Cardiac muscle cell (in vitro differentiated cells and primary cell): ENCODE results near the gene DSG2. TPM values are rescaled to one million over a fixed set of nuclear protein-coding genes. Genes with fewer than 3 reads are reported as not detected.

Source experiments
- DNase-seq, 2 donors: peaks; one replicate each; pipeline versions ENCODE4 v3.0.0 to v3.0.0-alpha.2; 2010 to 2017; ENCODE audit warnings: low read depth in 1 of 2, low spot score in 1 of 2
- H3K27ac ChIP-seq: fragments of 200-600 bp; sonication (generic); 2 replicates; pipeline ENCODE4 v1.5.1; 2016
- H3K27me3 ChIP-seq: fragments of 200-600 bp; sonication (generic); 2 replicates; pipeline ENCODE4 v1.6.0; 2016; ENCODE audit warnings: control low read depth
- H3K36me3 ChIP-seq: fragments of 200-600 bp; sonication (generic); 2 replicates; pipeline ENCODE4 v1.5.1; 2016; ENCODE audit warnings: control low read depth
- H3K4me1 ChIP-seq: fragments of 200-600 bp; sonication (generic); 2 replicates; pipeline ENCODE4 v1.8.1; 2017; ENCODE audit warnings: low read depth, mild to moderate bottlenecking, mixed run types
- H3K4me3 ChIP-seq: fragments of 200-600 bp; sonication (generic); 2 replicates; pipeline ENCODE4 v1.5.1; 2016; ENCODE audit warnings: mild to moderate bottlenecking
- H3K9me3 ChIP-seq: fragments of 200-600 bp; sonication (generic); 2 replicates; pipeline ENCODE4 v1.5.1; 2017; ENCODE audit warnings: low read depth, mild to moderate bottlenecking, control low read depth
- CTCF ChIP-seq: IDR thresholded peaks from 2 replicates; pipeline ENCODE4 v1.5.1; 2012; ENCODE audit warnings: low read depth, mild to moderate bottlenecking, low read length
- polyA plus RNA-seq: library from polyadenylated mRNA; unstranded; fragments of >200 nt; fragmentation: Nextera tagmentation; extraction: Ambion mirVana; gene quantifications from 2 replicates; pipeline ENCODE4 v1.2.1, GENCODE V29; 2016
- total RNA-seq: library from RNA; depleted of rRNA; stranded (reverse); fragments of >200 nt; gene quantifications from 2 replicates; pipeline ENCODE4 v1.2.3, GENCODE V29; 2016

DSG2 gene
- total and polyA plus RNA-seq, 2 experiments from 2014 or later, result 34.1 to 45.3 TPM

- TF ChIP-seq CTCF, result no peak
- H3K27me3 ChIP-seq, result no peaks in the 10 kb centered on the region
- H3K36me3 ChIP-seq, result no peaks in the 10 kb centered on the region
- no peaks in the 10 kb centered on the region for H3K4me1 ChIP-seq
- no peak overlapping the region for H3K27ac ChIP-seq
- no peak overlapping the region for H3K4me3 ChIP-seq
- H3K9me3 ChIP-seq, result no peaks in the 10 kb centered on the region
- DNase-seq, result no peak
These were observed 75.1 kb downstream of the DSG2 start for GRCh38 chr18:31573051-31573450.

- no peak for TF ChIP-seq CTCF
- H3K4me1 ChIP-seq, result no peaks in the 10 kb centered on the region
- DNase-seq, result no peak
These were observed 76.4 kb downstream of the DSG2 start for GRCh38 chr18:31574359-31574758.

GRCh38 chr18:31575515-31576257 is 77.7 kb downstream of the DSG2 start:
- no peak for DNase-seq
- Histone ChIP-seq H3K36me3 (no peaks in the 10 kb centered on the region), H3K4me3 (no peak overlapping the region), H3K4me1 (no peaks in the 10 kb centered on the region), H3K9me3 (no peaks in the 10 kb centered on the region), H3K27me3 (no peaks in the 10 kb centered on the region), H3K27ac (no peak overlapping the region)
- no peak for TF ChIP-seq CTCF

More at GRCh38 chr18:31574359-31574758, 76.4 kb downstream of the DSG2 start:
- H3K27me3 ChIP-seq, result no peaks in the 10 kb centered on the region
- no peak overlapping the region for H3K27ac ChIP-seq
- H3K36me3 ChIP-seq, result no peaks in the 10 kb centered on the region
- no peak overlapping the region for H3K4me3 ChIP-seq
- no peaks in the 10 kb centered on the region for H3K9me3 ChIP-seq

GRCh38 chr18:31576670-31577069 is 78.7 kb downstream of the DSG2 start:
- no peak for DNase-seq
- H3K27me3 ChIP-seq, result no peaks in the 10 kb centered on the region
- no peak overlapping the region for H3K4me3 ChIP-seq
- no peaks in the 10 kb centered on the region for H3K9me3 ChIP-seq
- H3K4me1 ChIP-seq, result no peaks in the 10 kb centered on the region
- H3K36me3 ChIP-seq, result no peaks in the 10 kb centered on the region
- TF ChIP-seq CTCF, result no peak
- no peak overlapping the region for H3K27ac ChIP-seq

GRCh38 chr18:31577195-31577594 is 79.2 kb downstream of the DSG2 start:
- no peak overlapping the region for H3K4me3 ChIP-seq
- no peaks in the 10 kb centered on the region for H3K4me1 ChIP-seq
- H3K9me3 ChIP-seq, result no peaks in the 10 kb centered on the region
- H3K27me3 ChIP-seq, result no peaks in the 10 kb centered on the region
- H3K36me3 ChIP-seq, result no peaks in the 10 kb centered on the region
- DNase-seq, result no peak
- no peak for TF ChIP-seq CTCF
- no peak overlapping the region for H3K27ac ChIP-seq
